IMR-90 (cell line): ENCODE measurements around the gene KRT76. TPM values are rescaled to one million over a fixed set of nuclear protein-coding genes. Genes with fewer than 3 reads are reported as not detected.

Source experiments
- ATAC-seq: fragments of 200-7000 bp; cut with Tn5 transposase; 2 replicates; pipeline ENCODE4 v1.9.1; 2020; ENCODE audit warnings: low read depth, mild to moderate bottlenecking, moderate library complexity
- BruUV-seq: library from RNA; stranded (reverse); fragments of 400-500 nt; replicated peaks from 2 replicates; lab custom pipeline; 2021; lab: Mats Ljungman, UMichigan
- CTCF ChIA-PET: fragments of 300-600 bp; formaldehyde crosslinking; extraction: SDS; loops from one replicate; lab custom pipeline; 2021; ENCODE audit warnings: antibody characterized with exemption; lab: Yijun Ruan, JAX
- POLR2A ChIA-PET: fragments of 300-600 bp; sonication (Branson Sonifier 250); formaldehyde crosslinking; loops from one replicate; lab custom pipeline; 2022; ENCODE audit warnings: antibody characterized with exemption; ENCODE audit not compliant: unreplicated experiment; lab: Charles Lee
- DNase-seq: peaks from one replicate; pipeline ENCODE4 v3.0.0; 2013
- H2AFZ ChIP-seq: replicated peaks from 2 replicates; pipeline ENCODE3; 2013; ENCODE audit warnings: low read length, mild to moderate bottlenecking; ENCODE audit not compliant: poor library complexity
- H2AK5ac ChIP-seq: 2 replicates; pipeline ENCODE4 v1.6.1; 2013; ENCODE audit warnings: low read depth, low read length, inconsistent platforms
- H2AK9ac ChIP-seq: replicated peaks from 2 replicates; pipeline ENCODE3; 2013; ENCODE audit warnings: mild to moderate bottlenecking, low read depth, low read length, moderate library complexity; ENCODE audit not compliant: poor library complexity
- H2BK120ac ChIP-seq: 2 replicates; pipeline ENCODE4 v1.6.1; 2013; ENCODE audit warnings: low read depth, low read length, inconsistent platforms
- H2BK15ac ChIP-seq: 3 replicates; pipeline ENCODE4 v1.6.1; 2013; ENCODE audit warnings: low read depth, low read length, inconsistent platforms
- H2BK20ac ChIP-seq: 2 replicates; pipeline ENCODE4 v1.6.1; 2013; ENCODE audit warnings: low read depth, mild to moderate bottlenecking, inconsistent platforms, low read length, moderate library complexity
- H2BK5ac ChIP-seq: 2 replicates; pipeline ENCODE4 v1.6.1; 2013; ENCODE audit warnings: mild to moderate bottlenecking, low read depth, low read length, inconsistent platforms; ENCODE audit not compliant: poor library complexity, severe bottlenecking
- H3K14ac ChIP-seq: replicated peaks from 2 replicates; pipeline ENCODE4 v1.6.1; 2013; ENCODE audit warnings: low read depth, low read length, inconsistent platforms
- H3K18ac ChIP-seq: 2 replicates; pipeline ENCODE4 v1.6.1; 2013; ENCODE audit warnings: low read depth, low read length, control low read depth
- H3K23ac ChIP-seq: 2 replicates; pipeline ENCODE4 v1.6.1; 2013; ENCODE audit warnings: low read depth, low read length, inconsistent platforms
- H3K27ac ChIP-seq: 2 replicates; pipeline ENCODE4 v1.5.1; 2013; ENCODE audit warnings: mild to moderate bottlenecking, control low read depth, low read length; ENCODE audit not compliant: insufficient read depth
- H3K27me3 ChIP-seq: 2 replicates; pipeline ENCODE4 v1.6.1; 2013; ENCODE audit warnings: low read length; ENCODE audit not compliant: control insufficient read depth, insufficient read depth
- H3K36me3 ChIP-seq: 2 replicates; pipeline ENCODE4 v1.6.1; 2013; ENCODE audit warnings: low read length, mixed read lengths; ENCODE audit not compliant: control insufficient read depth, insufficient read depth
- H3K4ac ChIP-seq: 2 replicates; pipeline ENCODE4 v1.6.1; 2013; ENCODE audit warnings: low read depth, low read length, inconsistent platforms
- H3K4me1 ChIP-seq: 2 replicates; pipeline ENCODE4 v1.6.1; 2013; ENCODE audit warnings: low read length, mixed read lengths; ENCODE audit not compliant: control insufficient read depth, insufficient read depth
- H3K4me2 ChIP-seq: 2 replicates; pipeline ENCODE4 v1.6.1; 2013; ENCODE audit warnings: low read depth, mild to moderate bottlenecking, control low read depth, low read length, moderate library complexity
- H3K4me3 ChIP-seq: 2 replicates; pipeline ENCODE4 v1.5.1; 2013; ENCODE audit warnings: low read depth, mild to moderate bottlenecking, control low read depth, low read length, moderate library complexity; ENCODE audit not compliant: insufficient read depth
- H3K56ac ChIP-seq: 2 replicates; pipeline ENCODE4 v1.6.1; 2013; ENCODE audit warnings: low read length, inconsistent platforms; ENCODE audit not compliant: insufficient read depth; ENCODE audit errors: extremely low read depth
- H3K79me1 ChIP-seq, 2 experiments: 2 replicates each; pipeline ENCODE4 v1.6.1; 2013; ENCODE audit warnings: low read length in 2 of 2, inconsistent platforms in 1 of 2, low read depth in 1 of 2
- H3K9ac ChIP-seq: 2 replicates; pipeline ENCODE4 v1.6.1; 2013; ENCODE audit warnings: low read depth, low read length, control low read depth
- H3K9me1 ChIP-seq: 2 replicates; pipeline ENCODE4 v1.6.1; 2013; ENCODE audit warnings: low read length, inconsistent platforms; ENCODE audit not compliant: insufficient read depth
- H3K9me3 ChIP-seq: 2 replicates; pipeline ENCODE4 v1.6.1; 2013; ENCODE audit warnings: low read length; ENCODE audit not compliant: control insufficient read depth, insufficient read depth
- H4K20me1 ChIP-seq: 2 replicates; pipeline ENCODE4 v1.6.1; 2013; ENCODE audit warnings: low read length, inconsistent platforms; ENCODE audit not compliant: insufficient read depth
- H4K5ac ChIP-seq: 2 replicates; pipeline ENCODE4 v1.6.1; 2013; ENCODE audit warnings: mild to moderate bottlenecking, low read depth, low read length, control low read depth
- H4K8ac ChIP-seq, 2 experiments: 2 replicates each; pipeline ENCODE4 v1.6.1; 2013; ENCODE audit warnings: low read depth in 2 of 2, low read length in 2 of 2, control low read depth in 1 of 2, inconsistent platforms in 1 of 2
- H4K91ac ChIP-seq: 2 replicates; pipeline ENCODE4 v1.6.1; 2013; ENCODE audit warnings: low read depth, low read length, inconsistent platforms; ENCODE audit not compliant: insufficient read depth
- CEBPB ChIP-seq: IDR thresholded peaks from 2 replicates; pipeline ENCODE4 v1.6.1; 2012; ENCODE audit warnings: low read depth, low read length, improper control_type of control experiment
- CHD1 ChIP-seq: IDR thresholded peaks from 2 replicates; pipeline ENCODE4 v1.6.1; 2012; ENCODE audit warnings: low read depth, low read length, improper control_type of control experiment
- FOS ChIP-seq: fragments of 150-350 bp; IDR thresholded peaks from 2 replicates; pipeline ENCODE4 v1.6.1; 2016; ENCODE audit warnings: low read depth, low read length
- MAFK ChIP-seq: IDR thresholded peaks from 2 replicates; pipeline ENCODE4 v1.6.1; 2012; ENCODE audit warnings: low read depth, low read length, improper control_type of control experiment
- MXI1 ChIP-seq: IDR thresholded peaks from 2 replicates; pipeline ENCODE4 v1.6.1; 2012; ENCODE audit warnings: low read depth, mild to moderate bottlenecking, low read length, moderate library complexity, borderline replicate concordance
- POLR2A ChIP-seq: IDR thresholded peaks from 2 replicates; pipeline ENCODE4 v1.6.1; 2012; ENCODE audit warnings: mild to moderate bottlenecking, low read depth, low read length
- RAD21 ChIP-seq: IDR thresholded peaks from 2 replicates; pipeline ENCODE4 v1.6.1; 2012; ENCODE audit warnings: low read length, improper control_type of control experiment
- RCOR1 ChIP-seq: IDR thresholded peaks from 2 replicates; pipeline ENCODE4 v1.6.1; 2012; ENCODE audit warnings: mild to moderate bottlenecking, low read length, improper control_type of control experiment; ENCODE audit not compliant: insufficient replicate concordance
- RFX5 ChIP-seq: IDR thresholded peaks from 2 replicates; pipeline ENCODE4 v1.8.0; 2012; ENCODE audit warnings: low read depth, mild to moderate bottlenecking, low read length, moderate library complexity
- SMC3 ChIP-seq: fragments of 150-350 bp; IDR thresholded peaks from 2 replicates; pipeline ENCODE4 v1.6.1; 2016; ENCODE audit warnings: low read depth, mild to moderate bottlenecking, antibody characterized with exemption, low read length, moderate library complexity
- WGBS, 2 experiments: methylation state at CpG; one replicate each; pipeline versions ENCODE4 v1.1.5 to v1.1.7; 2013; ENCODE audit warnings: missing lambda C conversion rate in 2 of 2; ENCODE audit not compliant: insufficient read length in 1 of 2; ENCODE audit errors: extremely low coverage in 2 of 2; 5-methylcytosine and 5-hydroxymethylcytosine counted together
- dilution Hi-C: fragments of 300-500 bp; cut with HindIII; formaldehyde crosslinking; loops from one replicate; pipeline ENCODE4 v1.14.3; 2018; ENCODE audit warnings: low sequenced_read_pairs; ENCODE audit not compliant: unreplicated experiment
- in situ Hi-C: fragments of 300-500 bp; cut with MboI; formaldehyde crosslinking; loops from 3 replicates; pipeline ENCODE4 v1.14.3; 2019; ENCODE audit warnings: low sequenced_read_pairs, inconsistent platforms, mixed read lengths
- intact Hi-C: fragments of 100-400 bp; cut with micrococcal nuclease; formaldehyde crosslinking; loops from 2 replicates; pipeline ENCODE4 v1.10.0; 2022
- polyA plus RNA-seq, 3 experiments: library from polyadenylated mRNA; depleted of rRNA; stranded (reverse); fragments of >200 nt; gene quantifications; 2 replicates each; pipeline ENCODE4 v1.2.3, GENCODE V29; 2012; ENCODE audit warnings: low replicate concordance in 1 of 3
- total RNA-seq: library from RNA; depleted of rRNA; stranded (reverse); fragments of >200 nt; gene quantifications from 2 replicates; pipeline ENCODE4 v1.2.3, GENCODE V29; 2012
- TF ChIP-seq, protein P1 (sequence below): fragments of 150-350 bp; IDR thresholded peaks from 2 replicates; pipeline ENCODE4 v1.6.1; 2016; ENCODE audit warnings: low read depth, mild to moderate bottlenecking, low read length, moderate library complexity, borderline replicate concordance
- TF ChIP-seq, protein P2 (sequence below): fragments of 150-350 bp; IDR thresholded peaks from 2 replicates; pipeline ENCODE4 v1.6.1; 2017; ENCODE audit warnings: mild to moderate bottlenecking, antibody characterized with exemption, low read length, low read depth
- TF ChIP-seq, protein P3 (sequence below): conservative IDR thresholded peaks from 2 replicates; pipeline ENCODE4 v1.5.1; 2012; ENCODE audit warnings: mild to moderate bottlenecking, low read depth, low read length, improper control_type of control experiment

KRT76 gene
- total and polyA plus RNA-seq, 2 of the 4 experiments (the other 2 are of a cell fraction): not detected

DNA sequence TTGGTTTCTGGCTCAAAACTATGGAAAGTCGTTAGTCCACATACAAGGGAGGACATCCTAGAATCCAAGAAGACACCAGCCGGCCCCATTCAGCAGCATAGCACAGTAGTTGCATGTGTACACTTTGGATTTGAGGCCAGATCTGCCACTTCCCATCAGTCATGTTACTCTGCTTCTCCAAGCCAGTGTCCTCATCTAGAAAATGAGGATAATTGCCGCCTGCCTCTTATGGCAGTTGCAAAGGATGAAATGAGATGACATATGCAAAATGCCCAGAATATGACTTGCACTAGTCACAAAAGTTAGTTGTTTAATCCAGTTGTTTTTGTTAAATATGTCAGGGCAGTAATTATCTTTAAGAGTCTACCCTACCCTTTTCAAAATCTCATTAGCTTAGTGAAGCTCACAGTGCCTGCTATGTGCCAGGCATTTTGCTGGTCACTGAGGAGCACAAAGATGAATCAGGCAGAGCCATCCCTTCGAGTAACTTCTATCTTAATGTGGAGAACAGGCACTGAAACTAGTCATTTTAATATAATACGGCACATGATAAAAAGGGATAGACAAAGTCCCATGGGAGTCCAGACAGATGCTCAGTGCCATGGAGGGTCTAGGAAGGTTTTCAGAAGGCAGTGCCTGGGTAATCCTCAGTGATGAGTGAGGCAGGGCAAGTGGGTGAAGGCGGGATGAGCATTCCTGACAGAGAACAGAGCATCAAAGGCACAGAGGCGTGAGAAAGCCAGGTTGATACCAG is 6.6 kb upstream of the KRT76 start:
- CTCF ChIA-PET: no interaction called here
- DNase-seq (no peak), ATAC-seq (no peak)
- no peak overlapping the region for H3K9ac ChIP-seq
- dilution Hi-C loops (no loop called here), in situ Hi-C loops (no loop called here), intact Hi-C loops (no loop called here)
- no peak overlapping the region for H2AK9ac ChIP-seq
- no peak overlapping the region for H3K18ac ChIP-seq
- H2BK5ac ChIP-seq: no peak overlapping the region
- H4K20me1 ChIP-seq: no peaks in the 10 kb centered on the region
- no peak overlapping the region for H3K27ac ChIP-seq
- no peak overlapping the region for H4K91ac ChIP-seq
- H3K23ac ChIP-seq: no peak overlapping the region
- no peak overlapping the region for H2BK15ac ChIP-seq
- H3K36me3 ChIP-seq: no peaks in the 10 kb centered on the region
- POLR2A ChIA-PET: no interaction called here
- H2AFZ ChIP-seq: no peak overlapping the region
- H3K4me2 ChIP-seq: no peak overlapping the region
- no peak overlapping the region for H4K5ac ChIP-seq
- H3K79me1 ChIP-seq: no peaks in the 10 kb centered on the region
- no peak overlapping the region for H3K14ac ChIP-seq
- no peak for TF ChIP-seq RAD21
- TF ChIP-seq, protein P1, sequence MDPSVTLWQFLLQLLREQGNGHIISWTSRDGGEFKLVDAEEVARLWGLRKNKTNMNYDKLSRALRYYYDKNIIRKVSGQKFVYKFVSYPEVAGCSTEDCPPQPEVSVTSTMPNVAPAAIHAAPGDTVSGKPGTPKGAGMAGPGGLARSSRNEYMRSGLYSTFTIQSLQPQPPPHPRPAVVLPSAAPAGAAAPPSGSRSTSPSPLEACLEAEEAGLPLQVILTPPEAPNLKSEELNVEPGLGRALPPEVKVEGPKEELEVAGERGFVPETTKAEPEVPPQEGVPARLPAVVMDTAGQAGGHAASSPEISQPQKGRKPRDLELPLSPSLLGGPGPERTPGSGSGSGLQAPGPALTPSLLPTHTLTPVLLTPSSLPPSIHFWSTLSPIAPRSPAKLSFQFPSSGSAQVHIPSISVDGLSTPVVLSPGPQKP: no peak
- TF ChIP-seq, protein P2, sequence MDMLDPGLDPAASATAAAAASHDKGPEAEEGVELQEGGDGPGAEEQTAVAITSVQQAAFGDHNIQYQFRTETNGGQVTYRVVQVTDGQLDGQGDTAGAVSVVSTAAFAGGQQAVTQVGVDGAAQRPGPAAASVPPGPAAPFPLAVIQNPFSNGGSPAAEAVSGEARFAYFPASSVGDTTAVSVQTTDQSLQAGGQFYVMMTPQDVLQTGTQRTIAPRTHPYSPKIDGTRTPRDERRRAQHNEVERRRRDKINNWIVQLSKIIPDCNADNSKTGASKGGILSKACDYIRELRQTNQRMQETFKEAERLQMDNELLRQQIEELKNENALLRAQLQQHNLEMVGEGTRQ: no peak
- TF ChIP-seq, protein P3, sequence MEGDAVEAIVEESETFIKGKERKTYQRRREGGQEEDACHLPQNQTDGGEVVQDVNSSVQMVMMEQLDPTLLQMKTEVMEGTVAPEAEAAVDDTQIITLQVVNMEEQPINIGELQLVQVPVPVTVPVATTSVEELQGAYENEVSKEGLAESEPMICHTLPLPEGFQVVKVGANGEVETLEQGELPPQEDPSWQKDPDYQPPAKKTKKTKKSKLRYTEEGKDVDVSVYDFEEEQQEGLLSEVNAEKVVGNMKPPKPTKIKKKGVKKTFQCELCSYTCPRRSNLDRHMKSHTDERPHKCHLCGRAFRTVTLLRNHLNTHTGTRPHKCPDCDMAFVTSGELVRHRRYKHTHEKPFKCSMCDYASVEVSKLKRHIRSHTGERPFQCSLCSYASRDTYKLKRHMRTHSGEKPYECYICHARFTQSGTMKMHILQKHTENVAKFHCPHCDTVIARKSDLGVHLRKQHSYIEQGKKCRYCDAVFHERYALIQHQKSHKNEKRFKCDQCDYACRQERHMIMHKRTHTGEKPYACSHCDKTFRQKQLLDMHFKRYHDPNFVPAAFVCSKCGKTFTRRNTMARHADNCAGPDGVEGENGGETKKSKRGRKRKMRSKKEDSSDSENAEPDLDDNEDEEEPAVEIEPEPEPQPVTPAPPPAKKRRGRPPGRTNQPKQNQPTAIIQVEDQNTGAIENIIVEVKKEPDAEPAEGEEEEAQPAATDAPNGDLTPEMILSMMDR: no peak
- TF ChIP-seq RFX5: no peak
- no peak for TF ChIP-seq MXI1
- no peak for TF ChIP-seq RCOR1
- TF ChIP-seq CEBPB: no peak
- TF ChIP-seq MAFK: no peak
- TF ChIP-seq POLR2A: no peak
- TF ChIP-seq CHD1: no peak
- TF ChIP-seq FOS: no peak
- no peak for TF ChIP-seq SMC3
- WGBS, 2 experiments: 60% methylated on average over 1 of the region's 7 CpGs; no CpG with 5 or more reads in 1 of the 2 experiments
- no peak overlapping the region for H2BK120ac ChIP-seq
- H3K56ac ChIP-seq: no peak overlapping the region
- H3K4me3 ChIP-seq: no peak overlapping the region
- H4K8ac ChIP-seq: no peak overlapping the region
- no peaks in the 10 kb centered on the region for H3K4me1 ChIP-seq
- no peaks in the 10 kb centered on the region for H3K9me3 ChIP-seq
- no peak overlapping the region for H2AK5ac ChIP-seq
- no TSS peak for BruUV-seq
- H2BK20ac ChIP-seq: no peak overlapping the region
- H3K4ac ChIP-seq: no peak overlapping the region
- no peaks in the 10 kb centered on the region for H3K9me1 ChIP-seq
- H3K27me3 ChIP-seq: peaks cover 20% of the 10 kb centered on the region
